Measurements from ENCODE around the gene OR51B4.

Gene OR51B4

GRCh38 chr11:5290106-5290505 is 11.6 kb downstream of the OR51B4 start:
- H3K4me1 ChIP-seq = no peaks in the 10 kb centered on the region
- H3K36me3 ChIP-seq = no peaks in the 10 kb centered on the region
- DNase-seq = no peak
- TF ChIP-seq, protein P1, sequence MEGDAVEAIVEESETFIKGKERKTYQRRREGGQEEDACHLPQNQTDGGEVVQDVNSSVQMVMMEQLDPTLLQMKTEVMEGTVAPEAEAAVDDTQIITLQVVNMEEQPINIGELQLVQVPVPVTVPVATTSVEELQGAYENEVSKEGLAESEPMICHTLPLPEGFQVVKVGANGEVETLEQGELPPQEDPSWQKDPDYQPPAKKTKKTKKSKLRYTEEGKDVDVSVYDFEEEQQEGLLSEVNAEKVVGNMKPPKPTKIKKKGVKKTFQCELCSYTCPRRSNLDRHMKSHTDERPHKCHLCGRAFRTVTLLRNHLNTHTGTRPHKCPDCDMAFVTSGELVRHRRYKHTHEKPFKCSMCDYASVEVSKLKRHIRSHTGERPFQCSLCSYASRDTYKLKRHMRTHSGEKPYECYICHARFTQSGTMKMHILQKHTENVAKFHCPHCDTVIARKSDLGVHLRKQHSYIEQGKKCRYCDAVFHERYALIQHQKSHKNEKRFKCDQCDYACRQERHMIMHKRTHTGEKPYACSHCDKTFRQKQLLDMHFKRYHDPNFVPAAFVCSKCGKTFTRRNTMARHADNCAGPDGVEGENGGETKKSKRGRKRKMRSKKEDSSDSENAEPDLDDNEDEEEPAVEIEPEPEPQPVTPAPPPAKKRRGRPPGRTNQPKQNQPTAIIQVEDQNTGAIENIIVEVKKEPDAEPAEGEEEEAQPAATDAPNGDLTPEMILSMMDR (IDR thresholded peaks at IDR 0.05; ENCODE audit: low read depth, low read length) = no peak
- H3K4me3 ChIP-seq (ENCODE audit: low read depth, low read length) = no peak overlapping the region
- no peaks in the 10 kb centered on the region for H3K27me3 ChIP-seq
- no peaks in the 10 kb centered on the region for H3K9me3 ChIP-seq

DNA sequence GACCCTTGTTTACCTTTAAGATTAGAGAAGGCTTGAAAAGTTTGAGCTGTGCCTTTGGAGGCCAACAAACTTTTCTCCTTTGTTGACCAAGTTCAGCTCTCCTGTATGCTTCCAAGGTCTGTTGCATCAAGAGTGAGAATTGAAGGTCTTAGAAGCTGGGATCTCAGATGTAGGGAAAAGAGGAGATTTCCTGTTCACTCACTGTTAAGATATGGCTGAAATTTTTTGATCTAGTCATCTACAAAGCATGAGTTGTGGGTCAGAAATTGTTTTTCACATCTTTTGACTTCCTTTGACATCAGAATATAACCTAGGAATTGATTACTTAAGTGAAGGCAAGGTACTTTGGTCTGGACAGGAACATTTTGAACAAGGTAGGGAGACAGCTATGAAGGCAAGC is 12.1 kb downstream of the OR51B4 start:
- DNase-seq = no peak
- no peaks in the 10 kb centered on the region for H3K27me3 ChIP-seq
- no peak overlapping the region for H3K4me3 ChIP-seq (ENCODE audit: low read depth, low read length)

DNA sequence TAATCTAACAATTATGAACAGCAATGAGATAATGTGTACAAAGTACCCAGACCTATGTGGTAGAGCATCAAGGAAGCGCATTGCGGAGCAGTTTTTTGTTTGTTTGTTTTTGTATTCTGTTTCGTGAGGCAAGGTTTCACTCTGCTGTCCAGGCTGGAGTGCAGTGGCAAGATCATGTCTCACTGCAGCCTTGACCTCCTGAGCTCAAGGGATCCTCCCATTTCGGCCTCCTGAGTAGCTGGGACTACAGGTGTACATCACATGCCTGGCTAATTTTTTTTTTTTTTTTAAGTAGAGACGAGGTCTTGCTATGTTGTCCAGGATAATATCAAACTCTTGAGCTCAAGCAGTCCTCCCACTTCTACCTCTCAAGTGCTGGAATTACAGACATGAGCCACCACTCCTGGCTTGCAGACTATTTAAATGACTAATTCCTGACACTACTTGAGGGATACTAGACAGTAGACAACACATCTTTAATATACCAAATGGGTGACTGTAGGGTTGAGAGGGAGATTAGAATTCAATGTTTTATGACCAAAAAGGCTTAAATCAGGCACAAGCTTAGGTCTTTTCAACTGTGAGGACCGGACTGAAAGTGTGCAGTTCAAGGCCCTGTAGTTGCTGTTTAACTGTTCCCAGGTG is 12.7 kb downstream of the OR51B4 start:
- H3K36me3 ChIP-seq = no peaks in the 10 kb centered on the region
- no peaks in the 10 kb centered on the region for H3K9me3 ChIP-seq
- no peak for DNase-seq
- TF ChIP-seq, protein P1 (IDR thresholded peaks at IDR 0.05; ENCODE audit: low read depth, low read length) = no peak
- H3K27me3 ChIP-seq = no peaks in the 10 kb centered on the region
- H3K4me3 ChIP-seq (ENCODE audit: low read depth, low read length) = no peak overlapping the region
- no peaks in the 10 kb centered on the region for H3K4me1 ChIP-seq

More for the DNA sequence above, 12.1 kb downstream of the OR51B4 start:
- Histone ChIP-seq H3K9me3 (no peaks in the 10 kb centered on the region), H3K36me3 (no peaks in the 10 kb centered on the region), H3K4me1 (no peaks in the 10 kb centered on the region)
- TF ChIP-seq, protein P1 (IDR thresholded peaks at IDR 0.05; ENCODE audit: low read depth, low read length) = no peak

GRCh38 chr11:5288108-5288905 is 13.4 kb downstream of the OR51B4 start:
- DNase-seq = no peak
- Histone ChIP-seq H3K9me3 (no peaks in the 10 kb centered on the region), H3K4me1 (no peaks in the 10 kb centered on the region), H3K4me3 (ENCODE audit: low read depth, low read length) (no peak overlapping the region), H3K27me3 (no peaks in the 10 kb centered on the region), H3K36me3 (no peaks in the 10 kb centered on the region)
- TF ChIP-seq, protein P1 (IDR thresholded peaks at IDR 0.05; ENCODE audit: low read depth, low read length) = no peak

GRCh38 chr11:5286901-5287300 is 14.8 kb downstream of the OR51B4 start:
- Histone ChIP-seq H3K4me1 (no peaks in the 10 kb centered on the region), H3K36me3 (no peaks in the 10 kb centered on the region), H3K4me3 (ENCODE audit: low read depth, low read length) (no peak overlapping the region), H3K27me3 (no peaks in the 10 kb centered on the region), H3K9me3 (no peaks in the 10 kb centered on the region)
- TF ChIP-seq, protein P1 (IDR thresholded peaks at IDR 0.05; ENCODE audit: low read depth, low read length) = no peak
- DNase-seq = no peak

GRCh38 chr11:5286351-5286750 is 15.4 kb downstream of the OR51B4 start:
- Histone ChIP-seq H3K36me3 (no peaks in the 10 kb centered on the region), H3K4me3 (ENCODE audit: low read depth, low read length) (no peak overlapping the region), H3K27me3 (no peaks in the 10 kb centered on the region), H3K4me1 (no peaks in the 10 kb centered on the region), H3K9me3 (no peaks in the 10 kb centered on the region)
- no peak for DNase-seq
- TF ChIP-seq, protein P1 (IDR thresholded peaks at IDR 0.05; ENCODE audit: low read depth, low read length) = no peak
